Measurements from ENCODE around the gene NFASC. TPM values are rescaled to one million over a fixed set of nuclear protein-coding genes. Genes with fewer than 3 reads are reported as not detected.

NFASC gene
- total RNA-seq, 4 donors from 2014 or later = 6.3 to 15.1 (median 11.7) TPM

DNA sequence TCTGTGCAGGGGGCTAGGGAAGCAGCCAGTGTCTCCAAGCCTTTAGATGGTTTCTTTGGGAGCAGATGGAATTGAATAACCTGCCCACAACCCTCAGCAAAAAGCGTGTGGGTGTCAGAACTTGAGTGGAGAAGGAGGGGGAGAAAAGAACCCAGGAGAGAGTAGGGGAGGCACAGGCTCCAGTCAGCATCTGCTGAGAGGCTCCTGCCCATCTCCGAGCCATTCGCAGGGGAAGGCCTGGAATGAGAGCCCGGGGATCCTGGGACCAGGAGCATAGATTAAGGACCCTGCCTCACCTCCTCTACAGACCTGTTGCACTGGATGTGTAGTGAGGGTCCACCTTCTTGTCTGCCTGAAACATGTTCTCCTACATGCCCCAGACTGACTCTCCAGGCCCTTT is 197.3 kb downstream of the NFASC start:
- no peak for DNase-seq
- Histone ChIP-seq H3K4me3 (no peak overlapping the region), H3K36me3 (no peaks in the 10 kb centered on the region), H3K9me3 (no peaks in the 10 kb centered on the region), H3K27ac (no peak overlapping the region), H3K4me1 (no peaks in the 10 kb centered on the region), H3K27me3 (no peaks in the 10 kb centered on the region)
- intact Hi-C loops (cut with DNase I) = no loop called here
- 74 to 90% methylated on average over 4 of the region's 4 CpGs for WGBS, 2 donors
- TF ChIP-seq, protein P1, sequence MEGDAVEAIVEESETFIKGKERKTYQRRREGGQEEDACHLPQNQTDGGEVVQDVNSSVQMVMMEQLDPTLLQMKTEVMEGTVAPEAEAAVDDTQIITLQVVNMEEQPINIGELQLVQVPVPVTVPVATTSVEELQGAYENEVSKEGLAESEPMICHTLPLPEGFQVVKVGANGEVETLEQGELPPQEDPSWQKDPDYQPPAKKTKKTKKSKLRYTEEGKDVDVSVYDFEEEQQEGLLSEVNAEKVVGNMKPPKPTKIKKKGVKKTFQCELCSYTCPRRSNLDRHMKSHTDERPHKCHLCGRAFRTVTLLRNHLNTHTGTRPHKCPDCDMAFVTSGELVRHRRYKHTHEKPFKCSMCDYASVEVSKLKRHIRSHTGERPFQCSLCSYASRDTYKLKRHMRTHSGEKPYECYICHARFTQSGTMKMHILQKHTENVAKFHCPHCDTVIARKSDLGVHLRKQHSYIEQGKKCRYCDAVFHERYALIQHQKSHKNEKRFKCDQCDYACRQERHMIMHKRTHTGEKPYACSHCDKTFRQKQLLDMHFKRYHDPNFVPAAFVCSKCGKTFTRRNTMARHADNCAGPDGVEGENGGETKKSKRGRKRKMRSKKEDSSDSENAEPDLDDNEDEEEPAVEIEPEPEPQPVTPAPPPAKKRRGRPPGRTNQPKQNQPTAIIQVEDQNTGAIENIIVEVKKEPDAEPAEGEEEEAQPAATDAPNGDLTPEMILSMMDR (IDR thresholded peaks at IDR 0.05) = no peak
- TF ChIP-seq POLR2A (IDR thresholded peaks at IDR 0.05) = no peak

DNA sequence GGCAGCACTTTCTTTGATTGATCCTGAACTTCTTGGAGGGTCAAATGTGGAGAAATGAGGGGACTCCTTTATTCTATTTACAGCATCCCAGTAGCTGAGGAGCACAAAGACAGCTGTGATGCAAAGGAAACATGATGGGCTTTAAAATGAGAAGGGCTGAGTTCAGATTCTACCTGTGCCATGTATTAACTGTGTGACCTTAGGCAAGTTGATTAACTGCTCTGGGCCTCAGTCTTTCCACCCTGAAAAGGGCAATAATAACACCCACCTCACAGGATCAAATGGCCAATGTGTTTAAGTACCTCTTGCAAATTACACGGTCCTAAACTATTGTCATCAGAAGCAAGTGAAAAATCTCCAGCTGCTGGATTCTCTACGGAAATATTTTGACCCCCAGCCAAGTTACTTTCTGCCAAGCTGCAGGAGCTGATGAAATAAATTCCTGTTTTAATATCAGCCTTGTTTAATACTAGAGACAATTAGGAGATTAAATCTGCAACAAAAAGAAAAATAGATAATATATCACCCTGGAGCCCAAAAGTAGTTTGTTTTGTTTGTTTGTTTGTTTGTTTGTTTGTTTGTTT is 197.9 kb downstream of the NFASC start:
- intact Hi-C loops (cut with DNase I) = no loop called here
- Histone ChIP-seq H3K4me3 (no peak overlapping the region), H3K4me1 (peaks cover 0 to 5% (median 0%) of the 10 kb centered on the region in 3 donors), H3K9me3 (no peaks in the 10 kb centered on the region), H3K27me3 (no peaks in the 10 kb centered on the region), H3K36me3 (no peaks in the 10 kb centered on the region), H3K27ac (no peak overlapping the region)
- 21 to 41% methylated on average over 2 of the region's 2 CpGs for WGBS, 2 donors
- no peak for DNase-seq
- TF ChIP-seq POLR2A (IDR thresholded peaks at IDR 0.05) = no peak
- TF ChIP-seq, protein P1 (IDR thresholded peaks at IDR 0.05) = no peak

DNA sequence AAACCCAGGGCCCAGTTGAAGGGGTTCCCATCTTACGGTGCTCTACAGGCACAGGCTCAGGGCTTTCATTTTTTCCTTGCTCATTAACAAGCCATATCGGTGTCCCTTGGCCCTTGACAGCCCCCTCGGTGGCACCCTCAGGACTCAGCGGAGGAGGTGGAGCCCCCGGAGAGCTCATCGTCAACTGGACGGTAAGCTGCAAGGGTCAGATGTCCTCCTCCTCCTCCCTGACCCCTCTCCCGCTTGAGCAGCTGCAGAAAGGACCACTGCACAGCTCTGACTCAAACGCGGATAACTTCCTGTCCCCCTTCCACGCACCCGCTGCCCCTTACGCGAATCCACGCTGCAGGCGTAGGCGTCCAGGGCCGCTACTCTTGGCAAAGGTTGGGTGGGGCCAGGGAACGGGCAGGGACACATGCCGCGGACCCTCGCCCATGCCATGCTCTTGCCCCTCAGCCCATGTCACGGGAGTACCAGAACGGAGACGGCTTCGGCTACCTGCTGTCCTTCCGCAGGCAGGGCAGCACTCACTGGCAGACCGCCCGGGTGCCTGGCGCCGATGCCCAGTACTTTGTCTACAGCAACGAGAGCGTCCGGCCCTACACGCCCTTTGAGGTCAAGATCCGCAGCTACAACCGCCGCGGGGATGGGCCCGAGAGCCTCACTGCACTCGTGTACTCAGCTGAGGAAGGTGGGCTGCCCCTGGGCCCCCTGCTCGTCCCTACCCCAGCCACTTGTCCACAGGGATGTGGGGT is 198.9 kb downstream of the NFASC start:
- Histone ChIP-seq H3K4me3 (no peak overlapping the region), H3K4me1 (peaks cover 0 to 6% (median 0%) of the 10 kb centered on the region in 3 donors), H3K27me3 (no peaks in the 10 kb centered on the region), H3K36me3 (no peaks in the 10 kb centered on the region), H3K9me3 (no peaks in the 10 kb centered on the region), H3K27ac (no peak overlapping the region)
- no peak for DNase-seq
- intact Hi-C loops (cut with DNase I) = no loop called here
- no peak for TF ChIP-seq POLR2A (IDR thresholded peaks at IDR 0.05)
- TF ChIP-seq, protein P1 (IDR thresholded peaks at IDR 0.05) = no peak
- WGBS, 2 donors = 59 to 83% methylated on average over 4 to 9 of the region's 42 CpGs

DNA sequence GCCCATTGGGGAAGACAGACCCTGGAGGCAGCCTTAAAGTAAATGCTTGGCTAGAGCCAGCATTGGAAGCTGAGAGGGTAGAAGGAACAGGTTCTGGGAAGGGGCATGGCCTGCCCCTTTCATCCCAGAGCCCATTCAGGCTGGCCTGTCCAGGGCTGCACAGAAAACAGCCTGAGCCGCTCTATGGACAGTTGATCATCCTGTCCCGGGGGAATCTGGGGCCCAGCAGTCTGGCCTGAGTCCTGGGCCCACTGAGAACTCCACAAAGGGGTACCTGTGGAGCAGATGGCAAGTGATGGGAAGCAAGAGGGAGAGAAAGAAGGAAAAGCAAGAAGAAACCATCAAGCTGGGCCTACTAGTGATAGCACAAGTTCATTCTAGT is 200.4 kb downstream of the NFASC start:
- H3K4me1 ChIP-seq = peaks cover 0 to 6% (median 0%) of the 10 kb centered on the region in 3 donors
- TF ChIP-seq POLR2A (IDR thresholded peaks at IDR 0.05) = no peak
- TF ChIP-seq, protein P1 (IDR thresholded peaks at IDR 0.05) = no peak
- H3K36me3 ChIP-seq = no peaks in the 10 kb centered on the region
- H3K27me3 ChIP-seq = no peaks in the 10 kb centered on the region
- WGBS, 2 donors = 94% methylated on average over 2 of the region's 2 CpGs
- H3K27ac ChIP-seq = no peak overlapping the region
- no peak overlapping the region for H3K4me3 ChIP-seq
- DNase-seq = no peak
- intact Hi-C loops (cut with DNase I) = no loop called here
- H3K9me3 ChIP-seq = no peaks in the 10 kb centered on the region

DNA sequence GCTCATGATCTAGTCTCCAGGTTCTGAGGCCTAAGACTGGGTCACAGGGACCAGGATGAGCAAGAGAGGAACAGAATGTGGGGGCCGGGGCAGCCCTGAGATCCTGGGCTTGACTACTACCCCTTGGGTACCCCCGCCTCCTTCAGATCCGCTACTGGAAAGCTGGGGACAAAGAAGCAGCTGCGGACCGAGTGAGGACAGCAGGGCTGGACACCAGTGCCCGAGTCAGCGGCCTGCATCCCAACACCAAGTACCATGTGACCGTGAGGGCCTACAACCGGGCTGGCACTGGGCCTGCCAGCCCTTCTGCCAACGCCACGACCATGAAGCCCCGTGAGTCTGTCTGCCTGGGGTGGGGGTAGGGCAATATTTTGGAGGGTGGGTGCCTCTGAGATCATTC is 201.1 kb downstream of the NFASC start:
- no peak overlapping the region for H3K27ac ChIP-seq
- H3K9me3 ChIP-seq = no peaks in the 10 kb centered on the region
- intact Hi-C loops (cut with DNase I) = no loop called here
- 100% methylated on average over 1 of the region's 12 CpGs; no CpG with 5 or more reads in 1 of the 2 donors for WGBS, 2 donors
- H3K36me3 ChIP-seq = no peaks in the 10 kb centered on the region
- H3K27me3 ChIP-seq = no peaks in the 10 kb centered on the region
- no peak overlapping the region for H3K4me3 ChIP-seq
- H3K4me1 ChIP-seq = peaks cover 0 to 6% (median 0%) of the 10 kb centered on the region in 3 donors
- no peak for DNase-seq
- TF ChIP-seq, protein P1 (IDR thresholded peaks at IDR 0.05) = no peak
- no peak for TF ChIP-seq POLR2A (IDR thresholded peaks at IDR 0.05)
